ENCODE data around the gene GSAP.
"Not testable (repeated sequence)": the region's sequence is repeated elsewhere in the genome, so short reads cannot be mapped to it uniquely, and the experiment has no call there.

Gene GSAP, protein sequence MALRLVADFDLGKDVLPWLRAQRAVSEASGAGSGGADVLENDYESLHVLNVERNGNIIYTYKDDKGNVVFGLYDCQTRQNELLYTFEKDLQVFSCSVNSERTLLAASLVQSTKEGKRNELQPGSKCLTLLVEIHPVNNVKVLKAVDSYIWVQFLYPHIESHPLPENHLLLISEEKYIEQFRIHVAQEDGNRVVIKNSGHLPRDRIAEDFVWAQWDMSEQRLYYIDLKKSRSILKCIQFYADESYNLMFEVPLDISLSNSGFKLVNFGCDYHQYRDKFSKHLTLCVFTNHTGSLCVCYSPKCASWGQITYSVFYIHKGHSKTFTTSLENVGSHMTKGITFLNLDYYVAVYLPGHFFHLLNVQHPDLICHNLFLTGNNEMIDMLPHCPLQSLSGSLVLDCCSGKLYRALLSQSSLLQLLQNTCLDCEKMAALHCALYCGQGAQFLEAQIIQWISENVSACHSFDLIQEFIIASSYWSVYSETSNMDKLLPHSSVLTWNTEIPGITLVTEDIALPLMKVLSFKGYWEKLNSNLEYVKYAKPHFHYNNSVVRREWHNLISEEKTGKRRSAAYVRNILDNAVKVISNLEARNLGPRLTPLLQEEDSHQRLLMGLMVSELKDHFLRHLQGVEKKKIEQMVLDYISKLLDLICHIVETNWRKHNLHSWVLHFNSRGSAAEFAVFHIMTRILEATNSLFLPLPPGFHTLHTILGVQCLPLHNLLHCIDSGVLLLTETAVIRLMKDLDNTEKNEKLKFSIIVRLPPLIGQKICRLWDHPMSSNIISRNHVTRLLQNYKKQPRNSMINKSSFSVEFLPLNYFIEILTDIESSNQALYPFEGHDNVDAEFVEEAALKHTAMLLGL

GRCh38 chr7:77415823-77416620 lies at the start of gene GSAP:
TSS of gene GSAP (minus strand) at chr7:77416349. CDS start at chr7:77416321, 28 bp downstream.
- H3K27me3 ChIP-seq (replicated peaks; ENCODE audit: control insufficient read depth, insufficient read depth, low read length) = no peaks in the 10 kb centered on the region

GRCh38 chr7:77465256-77465655 lies 49.1 kb upstream of the GSAP start:
- Histone ChIP-seq H3K9ac (ENCODE audit: low read length) (peak overlapping the region; percentile 39), H3K36me3 (ENCODE audit: control insufficient read depth, insufficient read depth, low read length, severe bottlenecking) (no peaks in the 10 kb centered on the region), H3K4me1 (ENCODE audit: control insufficient read depth, insufficient read depth, low read length) (peaks cover 38% of the 10 kb centered on the region), H3K4me3 (ENCODE audit: low read length) (no peak overlapping the region), H3K9me3 (ENCODE audit: control insufficient read depth, low read length) (no peaks in the 10 kb centered on the region), H3K27me3 (replicated peaks; ENCODE audit: control insufficient read depth, insufficient read depth, low read length) (no peaks in the 10 kb centered on the region)
- no peak for DNase-seq (ENCODE audit: low read depth)

More at GRCh38 chr7:77415823-77416620, at the start of gene GSAP:
- peaks cover 26% of the 10 kb centered on the region for H3K4me1 ChIP-seq (ENCODE audit: control insufficient read depth, insufficient read depth, low read length)
- no peaks in the 10 kb centered on the region for H3K36me3 ChIP-seq (ENCODE audit: control insufficient read depth, insufficient read depth, low read length, severe bottlenecking)
- no peaks in the 10 kb centered on the region for H3K9me3 ChIP-seq (ENCODE audit: control insufficient read depth, low read length)
- H3K9ac ChIP-seq (ENCODE audit: low read length) = peak within 1 kb of the TSS; percentile 83
- peak within 1 kb of the TSS; percentile 82 for H3K4me3 ChIP-seq (ENCODE audit: low read length)
- peak; percentile 73 for DNase-seq (ENCODE audit: low read depth)

DNA sequence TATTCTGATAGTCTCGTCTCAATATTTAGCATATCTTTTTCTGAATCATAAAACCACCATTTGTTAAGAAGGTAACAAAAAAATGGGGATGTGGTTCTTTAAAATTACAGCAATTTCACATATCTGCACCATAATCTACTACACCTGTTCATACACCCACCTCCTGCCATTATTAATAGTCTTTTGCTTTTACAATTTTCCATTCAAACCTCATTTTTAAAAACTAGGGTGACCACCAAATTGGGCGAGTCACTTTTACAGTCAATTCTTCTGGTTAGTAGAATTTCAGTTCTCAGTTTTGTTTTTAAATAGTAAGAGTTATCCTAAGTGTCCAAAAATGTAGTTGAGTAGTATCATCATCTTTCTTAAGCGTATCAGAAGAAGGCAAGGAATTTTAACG lies 48.4 kb upstream of the GSAP start:
- no peaks in the 10 kb centered on the region for H3K27me3 ChIP-seq (replicated peaks; ENCODE audit: control insufficient read depth, insufficient read depth, low read length)
- no peak for DNase-seq (ENCODE audit: low read depth)
- H3K4me1 ChIP-seq (ENCODE audit: control insufficient read depth, insufficient read depth, low read length) = peaks cover 38% of the 10 kb centered on the region
- H3K9ac ChIP-seq (ENCODE audit: low read length) = peak overlapping the region; percentile 39
- no peak overlapping the region for H3K4me3 ChIP-seq (ENCODE audit: low read length)
- H3K36me3 ChIP-seq (ENCODE audit: control insufficient read depth, insufficient read depth, low read length, severe bottlenecking) = no peaks in the 10 kb centered on the region
- no peaks in the 10 kb centered on the region for H3K9me3 ChIP-seq (ENCODE audit: control insufficient read depth, low read length)

DNA sequence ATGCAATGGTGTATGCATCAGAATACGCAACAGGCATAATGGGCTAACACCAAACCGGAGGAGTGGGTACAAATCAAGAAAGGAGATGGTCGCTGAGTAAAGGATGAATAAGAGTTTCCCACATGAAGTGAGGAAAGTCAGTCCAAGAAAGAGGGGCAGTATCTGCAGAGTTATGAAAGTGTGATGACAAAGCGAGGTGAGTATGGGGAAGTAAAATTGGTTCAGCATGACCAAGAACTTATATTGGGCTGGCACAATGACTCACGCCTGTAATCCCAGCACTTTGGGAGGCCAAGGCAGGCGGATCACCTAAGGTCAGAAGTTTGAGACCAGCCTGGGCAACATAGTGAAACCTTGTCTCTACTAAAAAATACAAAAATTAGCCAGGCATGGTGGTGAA lies 47.5 kb upstream of the GSAP start:
- not testable (repeated sequence) for H3K9me3 ChIP-seq (ENCODE audit: control insufficient read depth, low read length); H3K27me3 ChIP-seq (replicated peaks; ENCODE audit: control insufficient read depth, insufficient read depth, low read length); H3K4me3 ChIP-seq (ENCODE audit: low read length); H3K9ac ChIP-seq (ENCODE audit: low read length); H3K36me3 ChIP-seq (ENCODE audit: control insufficient read depth, insufficient read depth, low read length, severe bottlenecking)
- DNase-seq (ENCODE audit: low read depth) = peak; percentile 37
- H3K4me1 ChIP-seq (ENCODE audit: control insufficient read depth, insufficient read depth, low read length) = peaks cover 38% of the 10 kb centered on the region

DNA sequence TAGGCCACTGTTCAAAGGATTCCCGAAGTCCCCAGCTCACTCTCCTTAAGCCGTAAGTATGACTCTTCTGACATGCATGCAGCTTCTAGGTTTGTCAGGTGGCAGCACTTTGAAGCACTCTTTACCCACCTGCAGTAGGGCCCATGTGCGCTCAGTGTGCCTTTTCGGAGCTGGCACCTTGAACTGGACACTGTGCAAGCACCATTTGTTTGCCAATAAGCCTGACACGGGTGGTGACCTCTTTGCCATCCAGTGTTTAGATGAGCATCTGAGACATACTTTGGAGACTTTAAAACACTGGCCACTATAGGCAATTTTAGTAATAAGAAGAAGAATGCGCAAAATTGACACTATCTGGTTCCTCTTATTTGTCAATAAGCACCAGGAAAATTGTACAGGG lies 45.7 kb upstream of the GSAP start:
- no peak overlapping the region for H3K4me3 ChIP-seq (ENCODE audit: low read length)
- H3K9ac ChIP-seq (ENCODE audit: low read length) = no peak overlapping the region

GRCh38 chr7:77461246-77461645 lies 45.1 kb upstream of the GSAP start:
- no peak for DNase-seq (ENCODE audit: low read depth)
- Histone ChIP-seq H3K36me3 (ENCODE audit: control insufficient read depth, insufficient read depth, low read length, severe bottlenecking) (no peaks in the 10 kb centered on the region), H3K4me1 (ENCODE audit: control insufficient read depth, insufficient read depth, low read length) (peaks cover 26% of the 10 kb centered on the region), H3K4me3 (ENCODE audit: low read length) (no peak overlapping the region), H3K27me3 (replicated peaks; ENCODE audit: control insufficient read depth, insufficient read depth, low read length) (no peaks in the 10 kb centered on the region), H3K9ac (ENCODE audit: low read length) (no peak overlapping the region), H3K9me3 (ENCODE audit: control insufficient read depth, low read length) (no peaks in the 10 kb centered on the region)

More for the DNA sequence above, 45.7 kb upstream of the GSAP start:
- Histone ChIP-seq H3K27me3 (replicated peaks; ENCODE audit: control insufficient read depth, insufficient read depth, low read length) (no peaks in the 10 kb centered on the region), H3K4me1 (ENCODE audit: control insufficient read depth, insufficient read depth, low read length) (peaks cover 32% of the 10 kb centered on the region), H3K36me3 (ENCODE audit: control insufficient read depth, insufficient read depth, low read length, severe bottlenecking) (no peaks in the 10 kb centered on the region), H3K9me3 (ENCODE audit: control insufficient read depth, low read length) (no peaks in the 10 kb centered on the region)
- DNase-seq (ENCODE audit: low read depth) = no peak

DNA sequence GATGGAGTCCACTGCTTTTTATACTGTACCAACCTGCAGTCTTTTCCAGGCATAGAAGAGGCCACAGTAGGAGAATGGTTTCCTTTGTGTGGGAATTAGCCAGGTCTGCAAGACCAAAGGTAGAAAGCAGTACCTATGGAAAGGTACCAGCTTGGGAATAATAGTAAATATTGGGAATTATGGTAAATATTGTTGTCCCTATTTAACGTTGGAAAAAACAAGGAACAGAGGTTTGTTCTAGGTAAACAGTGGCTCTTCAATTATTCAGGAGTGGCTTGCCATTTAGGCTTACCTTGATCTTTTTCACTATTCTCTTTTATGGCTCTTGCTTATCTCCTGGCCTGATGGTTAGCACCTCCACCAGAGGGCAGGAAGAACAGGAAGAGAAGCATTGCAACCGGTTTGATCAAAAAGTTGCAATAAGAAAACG lies 43.9 kb upstream of the GSAP start:
- Histone ChIP-seq H3K9me3 (ENCODE audit: control insufficient read depth, low read length) (no peaks in the 10 kb centered on the region), H3K9ac (ENCODE audit: low read length) (no peak overlapping the region)

DNA sequence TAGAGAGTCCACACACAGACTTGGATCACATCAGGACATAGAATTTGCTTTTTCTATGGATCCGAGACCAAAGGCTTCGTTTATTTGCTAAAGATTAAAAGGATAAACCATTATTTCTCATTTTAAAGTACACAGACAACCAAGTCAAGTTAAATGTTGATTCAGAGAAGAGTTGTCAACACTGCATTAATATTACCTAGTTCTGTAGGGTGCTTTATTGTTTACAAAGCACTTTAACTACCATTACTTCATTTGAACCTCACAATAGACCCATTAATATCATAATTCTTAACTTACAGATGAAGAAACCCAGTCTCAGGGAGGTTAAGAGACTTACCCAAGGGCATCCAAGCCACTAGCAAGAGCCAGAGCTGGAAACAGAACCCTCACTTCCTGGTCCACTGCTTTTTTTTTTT lies 43.2 kb upstream of the GSAP start:
- Histone ChIP-seq H3K36me3 (ENCODE audit: control insufficient read depth, insufficient read depth, low read length, severe bottlenecking) (no peaks in the 10 kb centered on the region), H3K9ac (ENCODE audit: low read length) (no peak overlapping the region), H3K4me3 (ENCODE audit: low read length) (no peak overlapping the region), H3K9me3 (ENCODE audit: control insufficient read depth, low read length) (no peaks in the 10 kb centered on the region), H3K4me1 (ENCODE audit: control insufficient read depth, insufficient read depth, low read length) (peaks cover 20% of the 10 kb centered on the region), H3K27me3 (replicated peaks; ENCODE audit: control insufficient read depth, insufficient read depth, low read length) (no peaks in the 10 kb centered on the region)
- no peak for DNase-seq (ENCODE audit: low read depth)

More for the DNA sequence above, 43.9 kb upstream of the GSAP start:
- no peak for DNase-seq (ENCODE audit: low read depth)
- Histone ChIP-seq H3K36me3 (ENCODE audit: control insufficient read depth, insufficient read depth, low read length, severe bottlenecking) (no peaks in the 10 kb centered on the region), H3K4me3 (ENCODE audit: low read length) (no peak overlapping the region), H3K27me3 (replicated peaks; ENCODE audit: control insufficient read depth, insufficient read depth, low read length) (no peaks in the 10 kb centered on the region), H3K4me1 (ENCODE audit: control insufficient read depth, insufficient read depth, low read length) (peaks cover 23% of the 10 kb centered on the region)

GRCh38 chr7:77458786-77459185 lies 42.6 kb upstream of the GSAP start:
- no peaks in the 10 kb centered on the region for H3K9me3 ChIP-seq (ENCODE audit: control insufficient read depth, low read length)

GRCh38 chr7:77457779-77458178 lies 41.6 kb upstream of the GSAP start:
- no peaks in the 10 kb centered on the region for H3K27me3 ChIP-seq (replicated peaks; ENCODE audit: control insufficient read depth, insufficient read depth, low read length)
- no peaks in the 10 kb centered on the region for H3K36me3 ChIP-seq (ENCODE audit: control insufficient read depth, insufficient read depth, low read length, severe bottlenecking)
- H3K9ac ChIP-seq (ENCODE audit: low read length) = no peak overlapping the region
- no peaks in the 10 kb centered on the region for H3K9me3 ChIP-seq (ENCODE audit: control insufficient read depth, low read length)
- no peak for DNase-seq (ENCODE audit: low read depth)
- H3K4me3 ChIP-seq (ENCODE audit: low read length) = no peak overlapping the region
- H3K4me1 ChIP-seq (ENCODE audit: control insufficient read depth, insufficient read depth, low read length) = peaks cover 26% of the 10 kb centered on the region

More at GRCh38 chr7:77458786-77459185, 42.6 kb upstream of the GSAP start:
- Histone ChIP-seq H3K27me3 (replicated peaks; ENCODE audit: control insufficient read depth, insufficient read depth, low read length) (no peaks in the 10 kb centered on the region), H3K9ac (ENCODE audit: low read length) (no peak overlapping the region), H3K4me3 (ENCODE audit: low read length) (no peak overlapping the region), H3K36me3 (ENCODE audit: control insufficient read depth, insufficient read depth, low read length, severe bottlenecking) (no peaks in the 10 kb centered on the region), H3K4me1 (ENCODE audit: control insufficient read depth, insufficient read depth, low read length) (peaks cover 21% of the 10 kb centered on the region)
- DNase-seq (ENCODE audit: low read depth) = peak; percentile 43
